Breast epithelium (tissue), 3 donors: ENCODE results near the gene PYCR2.

ENCODE experiments used
- POLR2A ChIP-seq: fragments of 450-650 bp; IDR thresholded peaks from one replicate; pipeline ENCODE4 v1.6.1; 2016; ENCODE audit warnings: antibody characterized with exemption, mild to moderate bottlenecking, moderate library complexity
- POLR2AphosphoS5 ChIP-seq, 3 donors: sonication (generic); formaldehyde crosslinking; IDR thresholded peaks; one replicate each; pipeline ENCODE4 v1.6.1; 2017; ENCODE audit warnings: antibody characterized with exemption in 3 of 3
- TF ChIP-seq, protein P1 (sequence below), 3 donors: fragments of 450-650 bp; IDR thresholded peaks; one replicate each; pipeline ENCODE4 v1.5.1; 2016 to 2017; ENCODE audit warnings: antibody characterized with exemption in 3 of 3, mild to moderate bottlenecking in 3 of 3, moderate library complexity in 3 of 3

DNA sequence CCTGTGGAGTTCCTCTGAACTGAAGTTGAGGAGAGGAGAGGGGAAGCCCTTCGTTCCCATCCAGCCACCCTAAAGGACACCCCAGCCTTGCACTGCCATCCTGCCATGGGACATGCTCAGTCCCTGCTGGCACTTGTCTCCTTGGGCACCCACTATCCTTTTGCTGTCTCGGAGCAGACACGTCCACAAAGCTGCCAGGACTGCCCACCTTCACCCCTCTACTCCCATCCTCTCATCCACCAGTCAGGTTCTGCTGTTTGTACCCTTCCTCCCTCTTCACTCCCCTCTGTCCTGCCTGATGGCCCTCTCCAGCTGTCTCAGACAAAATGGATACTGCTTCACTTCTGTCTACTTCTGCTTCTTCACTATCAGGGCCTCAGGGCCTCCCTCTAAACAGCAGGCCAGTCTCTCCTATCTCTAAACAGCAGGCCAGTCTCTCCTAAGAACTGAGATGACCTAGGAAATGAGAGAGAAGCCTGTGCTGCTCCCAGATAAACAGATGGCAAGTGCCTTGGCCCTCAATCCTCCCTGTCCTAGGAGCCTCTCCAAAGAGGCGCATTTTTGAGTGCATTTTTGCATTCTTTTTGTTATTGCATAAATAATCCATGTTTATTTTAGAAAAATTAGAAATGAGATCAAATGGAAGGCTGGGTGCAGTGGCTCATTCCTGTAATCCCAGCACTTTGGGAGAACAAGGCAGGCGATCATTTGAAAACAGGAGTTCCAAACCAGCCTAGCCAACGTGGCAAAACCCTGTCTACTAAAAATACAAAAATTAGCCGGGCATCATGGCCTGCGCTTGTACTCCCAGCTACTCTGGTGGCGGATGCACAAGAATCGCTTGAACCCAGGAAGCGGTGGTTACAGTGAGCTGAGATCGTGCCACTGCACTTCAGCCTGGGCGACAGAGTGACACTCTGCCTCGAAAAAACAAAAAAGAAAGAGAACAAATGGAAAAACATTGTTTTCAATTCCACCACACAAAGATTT lies 4.4 kb upstream of the PYCR2 start:
- TF ChIP-seq, protein P1, sequence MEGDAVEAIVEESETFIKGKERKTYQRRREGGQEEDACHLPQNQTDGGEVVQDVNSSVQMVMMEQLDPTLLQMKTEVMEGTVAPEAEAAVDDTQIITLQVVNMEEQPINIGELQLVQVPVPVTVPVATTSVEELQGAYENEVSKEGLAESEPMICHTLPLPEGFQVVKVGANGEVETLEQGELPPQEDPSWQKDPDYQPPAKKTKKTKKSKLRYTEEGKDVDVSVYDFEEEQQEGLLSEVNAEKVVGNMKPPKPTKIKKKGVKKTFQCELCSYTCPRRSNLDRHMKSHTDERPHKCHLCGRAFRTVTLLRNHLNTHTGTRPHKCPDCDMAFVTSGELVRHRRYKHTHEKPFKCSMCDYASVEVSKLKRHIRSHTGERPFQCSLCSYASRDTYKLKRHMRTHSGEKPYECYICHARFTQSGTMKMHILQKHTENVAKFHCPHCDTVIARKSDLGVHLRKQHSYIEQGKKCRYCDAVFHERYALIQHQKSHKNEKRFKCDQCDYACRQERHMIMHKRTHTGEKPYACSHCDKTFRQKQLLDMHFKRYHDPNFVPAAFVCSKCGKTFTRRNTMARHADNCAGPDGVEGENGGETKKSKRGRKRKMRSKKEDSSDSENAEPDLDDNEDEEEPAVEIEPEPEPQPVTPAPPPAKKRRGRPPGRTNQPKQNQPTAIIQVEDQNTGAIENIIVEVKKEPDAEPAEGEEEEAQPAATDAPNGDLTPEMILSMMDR (IDR thresholded peaks at IDR 0.05): no peak
- TF ChIP-seq POLR2A: no peak
- TF ChIP-seq POLR2AphosphoS5 (IDR thresholded peaks at IDR 0.05): no peak
